ENCODE measurements around the gene IQCE. TPM values are rescaled to one million over a fixed set of nuclear protein-coding genes. Genes with fewer than 3 reads are reported as not detected.

The IQCE gene
- total RNA-seq, 1 donor from 2014 or later: 32.0 TPM

DNA sequence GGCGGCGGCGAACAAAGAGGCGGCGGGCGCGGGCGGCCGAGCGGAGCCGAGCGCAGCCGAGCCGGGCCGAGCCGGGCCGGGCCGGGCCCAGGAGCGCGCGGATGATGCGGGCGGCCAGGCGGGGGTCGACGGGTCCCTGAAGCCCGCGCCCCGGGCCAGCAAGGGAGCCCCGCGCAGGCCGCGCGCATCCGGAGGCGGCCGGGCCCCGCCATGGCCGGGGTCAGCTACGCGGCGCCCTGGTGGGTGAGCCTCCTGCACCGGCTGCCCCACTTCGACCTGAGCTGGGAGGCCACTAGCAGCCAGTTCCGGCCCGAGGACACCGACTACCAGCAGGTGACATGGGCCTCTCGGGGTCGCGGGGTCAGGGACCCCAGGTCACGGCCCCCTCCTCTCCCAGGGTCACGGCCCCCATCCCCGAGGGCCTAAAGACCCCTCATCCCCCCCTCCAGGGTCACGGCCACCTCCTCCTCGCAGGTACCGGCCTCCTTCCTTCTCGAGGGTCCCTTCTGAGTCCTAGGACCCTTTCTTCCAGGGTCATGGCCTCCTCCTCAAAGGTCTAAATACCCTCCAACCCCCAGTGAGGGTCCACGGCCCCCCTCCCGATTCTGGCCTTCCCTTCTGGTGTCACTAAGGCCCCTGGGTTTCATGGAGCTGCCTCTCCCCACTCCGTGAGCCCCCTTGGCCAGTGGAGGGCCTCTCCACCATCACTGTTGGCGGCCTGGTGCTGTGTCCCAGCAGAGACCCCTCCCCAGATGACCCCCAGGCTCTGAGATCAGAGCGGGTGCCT is 73.4 kb downstream of the IQCE start, which contains the start of gene TTYH3:
TTYH3 (plus strand) TSS at position 41 of the 787 bp plus-strand sequence; CDS start at position 211, 170 bp downstream.
- peak; percentile 71 for DNase-seq
- H3K36me3 ChIP-seq: no peaks in the 10 kb centered on the region
- peak within 1 kb of the TSS; percentile 87 for H3K27ac ChIP-seq
- peak in 1 of 2 donors; percentile 2 for ATAC-seq
- peak within 1 kb of the TSS; percentile 91 for H3K4me3 ChIP-seq
- H3K9me3 ChIP-seq: no peaks in the 10 kb centered on the region
- peaks cover 50% of the 10 kb centered on the region for H3K4me1 ChIP-seq
- intact Hi-C loops (cut with DNase I): no loop called here
- no peaks in the 10 kb centered on the region for H3K27me3 ChIP-seq (ENCODE audit: low read depth)
- TF ChIP-seq, protein P1, sequence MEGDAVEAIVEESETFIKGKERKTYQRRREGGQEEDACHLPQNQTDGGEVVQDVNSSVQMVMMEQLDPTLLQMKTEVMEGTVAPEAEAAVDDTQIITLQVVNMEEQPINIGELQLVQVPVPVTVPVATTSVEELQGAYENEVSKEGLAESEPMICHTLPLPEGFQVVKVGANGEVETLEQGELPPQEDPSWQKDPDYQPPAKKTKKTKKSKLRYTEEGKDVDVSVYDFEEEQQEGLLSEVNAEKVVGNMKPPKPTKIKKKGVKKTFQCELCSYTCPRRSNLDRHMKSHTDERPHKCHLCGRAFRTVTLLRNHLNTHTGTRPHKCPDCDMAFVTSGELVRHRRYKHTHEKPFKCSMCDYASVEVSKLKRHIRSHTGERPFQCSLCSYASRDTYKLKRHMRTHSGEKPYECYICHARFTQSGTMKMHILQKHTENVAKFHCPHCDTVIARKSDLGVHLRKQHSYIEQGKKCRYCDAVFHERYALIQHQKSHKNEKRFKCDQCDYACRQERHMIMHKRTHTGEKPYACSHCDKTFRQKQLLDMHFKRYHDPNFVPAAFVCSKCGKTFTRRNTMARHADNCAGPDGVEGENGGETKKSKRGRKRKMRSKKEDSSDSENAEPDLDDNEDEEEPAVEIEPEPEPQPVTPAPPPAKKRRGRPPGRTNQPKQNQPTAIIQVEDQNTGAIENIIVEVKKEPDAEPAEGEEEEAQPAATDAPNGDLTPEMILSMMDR (IDR thresholded peaks at IDR 0.05): no peak

DNA sequence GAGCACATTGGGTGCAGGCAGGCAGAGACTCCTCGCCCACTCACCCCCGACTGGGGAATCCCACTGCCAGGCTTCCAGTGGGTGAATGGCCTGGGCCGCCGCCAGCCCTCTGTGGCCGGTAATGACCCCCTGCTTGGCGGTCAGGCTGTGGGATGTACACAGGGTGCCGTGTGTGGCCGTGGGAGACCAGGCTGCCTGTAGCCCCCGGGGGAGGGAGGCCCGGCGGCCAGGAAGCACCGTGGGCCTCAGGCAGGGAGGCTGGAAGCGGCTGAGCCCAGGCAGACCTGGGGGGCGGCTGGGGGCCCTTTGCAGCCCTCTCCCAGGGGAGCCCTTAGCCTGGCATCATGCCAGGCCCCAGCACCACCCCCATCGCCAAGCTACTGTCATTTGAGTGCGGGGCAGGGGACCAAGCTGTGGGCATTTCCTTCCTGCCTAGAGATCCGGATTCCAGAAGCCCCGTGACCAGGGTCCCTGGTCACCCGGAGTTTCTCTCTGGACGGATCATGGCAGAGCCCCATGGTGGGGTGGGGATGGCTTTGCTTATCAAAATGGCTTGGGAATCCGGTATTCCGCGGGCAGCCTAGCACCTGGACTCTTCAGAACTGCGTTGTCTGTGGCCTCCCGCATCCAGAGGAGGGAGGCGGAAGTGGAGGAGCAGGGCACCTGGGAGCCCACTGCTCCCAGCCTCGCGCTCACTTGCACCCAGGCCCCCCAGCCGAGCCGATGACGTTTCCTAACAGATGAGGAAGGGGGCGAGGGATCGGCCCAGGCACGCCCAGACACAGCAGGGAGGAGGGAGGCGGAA is 74.2 kb downstream of the IQCE start:
- Histone ChIP-seq H3K9me3 (no peaks in the 10 kb centered on the region), H3K27me3 (ENCODE audit: low read depth) (no peaks in the 10 kb centered on the region), H3K4me1 (peaks cover 58% of the 10 kb centered on the region), H3K4me3 (peak overlapping the region; percentile 91), H3K27ac (peak overlapping the region; percentile 87), H3K36me3 (no peaks in the 10 kb centered on the region)
- intact Hi-C loops (cut with DNase I): no loop called here
- DNase-seq (peak; percentile 81), ATAC-seq (peak; percentile 34 to 39)
- TF ChIP-seq, protein P1 (IDR thresholded peaks at IDR 0.05): no peak

DNA sequence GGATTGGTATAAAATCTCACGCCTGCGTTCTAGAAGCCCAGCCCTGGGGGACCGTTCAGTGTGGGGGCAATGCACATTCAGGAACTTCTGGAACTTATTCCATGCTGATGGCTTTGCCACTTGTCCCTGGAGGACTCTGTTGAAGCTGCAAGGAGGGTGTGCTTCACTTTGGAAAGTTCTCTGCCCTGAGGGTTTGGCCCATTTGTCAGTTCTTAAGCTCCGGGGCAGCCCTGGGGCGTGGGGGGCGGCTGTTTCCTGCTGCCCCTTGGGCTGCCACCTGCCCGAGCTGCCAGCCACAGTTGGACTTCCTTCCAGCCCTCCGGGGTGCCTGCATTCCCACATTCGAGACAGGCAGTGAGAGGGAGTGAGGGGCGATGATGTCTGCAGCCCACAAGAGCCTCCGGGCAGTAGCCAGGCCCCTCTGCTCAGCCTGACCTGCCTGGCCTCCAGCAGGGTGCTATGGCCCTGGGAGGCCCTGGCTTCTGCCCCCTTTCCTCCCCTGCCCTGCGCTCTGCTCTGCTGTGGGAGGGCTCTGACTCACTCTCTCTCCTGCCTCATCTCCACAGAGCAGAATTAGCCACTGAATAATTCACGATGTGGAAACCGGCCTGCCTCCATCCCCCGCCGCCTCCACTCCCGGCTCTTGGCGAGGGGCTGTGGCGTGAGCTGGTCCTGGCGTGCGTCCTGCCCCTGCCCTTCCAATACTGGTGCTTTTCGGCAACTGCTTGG is 74.9 kb downstream of the IQCE start:
- Histone ChIP-seq H3K4me1 (peaks cover 66% of the 10 kb centered on the region), H3K36me3 (no peaks in the 10 kb centered on the region), H3K27me3 (ENCODE audit: low read depth) (no peaks in the 10 kb centered on the region), H3K27ac (peak overlapping the region; percentile 87), H3K9me3 (no peaks in the 10 kb centered on the region), H3K4me3 (peak overlapping the region; percentile 91)
- intact Hi-C loops (cut with DNase I): no loop called here
- peak; percentile 33 to 49 for ATAC-seq
- TF ChIP-seq, protein P1 (IDR thresholded peaks at IDR 0.05): no peak
- no peak for DNase-seq

DNA sequence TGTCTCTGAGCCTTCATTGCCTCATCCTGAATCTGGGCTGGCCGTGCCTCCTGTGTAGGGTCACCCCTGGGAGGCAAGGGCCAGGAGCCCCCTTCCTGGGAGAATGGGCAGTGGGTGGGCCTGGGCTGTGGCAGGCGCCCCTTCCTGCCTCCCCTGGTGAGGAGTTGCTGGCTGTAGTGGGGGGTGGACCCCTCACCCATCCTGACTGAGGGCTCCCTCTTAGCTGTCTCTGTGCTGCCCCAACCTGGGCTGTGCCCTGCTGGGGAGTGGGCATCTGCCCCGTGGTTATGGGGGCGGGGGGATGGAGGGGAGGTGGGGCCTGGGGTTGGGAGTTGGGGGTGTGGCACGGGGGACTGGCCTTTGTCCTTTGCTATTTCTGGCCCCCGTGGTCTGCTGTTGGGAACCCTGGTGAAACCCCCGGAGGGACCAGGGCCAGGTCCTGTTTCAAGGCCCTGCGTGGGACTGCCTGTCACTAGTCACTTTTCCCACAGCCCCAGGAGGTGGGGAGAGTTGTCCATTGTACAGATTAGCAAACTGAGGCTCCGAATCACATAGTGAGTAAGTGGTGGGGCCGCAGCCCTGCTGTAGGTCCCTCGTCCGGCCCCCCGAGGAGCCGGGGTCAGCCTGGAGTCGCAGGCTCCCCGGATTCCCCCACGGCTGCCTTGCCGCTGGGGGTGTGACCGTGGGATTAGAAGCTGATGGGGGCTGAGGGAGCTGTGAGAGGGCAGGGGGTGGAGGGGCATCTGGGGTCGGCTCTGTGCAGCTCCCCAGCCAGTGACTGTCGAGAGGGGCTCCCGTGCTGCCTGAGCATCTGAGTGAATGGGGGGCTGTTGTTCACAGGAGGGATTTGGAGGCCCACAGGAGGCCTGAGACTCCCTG is 75.7 kb downstream of the IQCE start:
- no peaks in the 10 kb centered on the region for H3K9me3 ChIP-seq
- intact Hi-C loops (cut with DNase I): no loop called here
- no peaks in the 10 kb centered on the region for H3K27me3 ChIP-seq (ENCODE audit: low read depth)
- H3K36me3 ChIP-seq: no peaks in the 10 kb centered on the region
- TF ChIP-seq, protein P1 (IDR thresholded peaks at IDR 0.05): no peak
- H3K4me3 ChIP-seq: peak overlapping the region; percentile 91
- peaks cover 72% of the 10 kb centered on the region for H3K4me1 ChIP-seq
- peak overlapping the region; percentile 87 for H3K27ac ChIP-seq
- no peak for ATAC-seq
- no peak for DNase-seq
